NCI-H510A treated with DMSO at 0.1 percent for 48 hours (cell line): ENCODE measurements around the gene ZNF276.
A peak's percentile ranks its signal among the peaks of the same experiment; 100 is the strongest.
"Not testable (repeated sequence)": the region's sequence is repeated elsewhere in the genome, so short reads cannot be mapped to it uniquely, and the experiment has no call there.

Experiments
- DNase-seq: peaks from one replicate; lab custom pipeline; 2025; lab: John Stamatoyannopoulos, UW

Gene ZNF276, protein sequence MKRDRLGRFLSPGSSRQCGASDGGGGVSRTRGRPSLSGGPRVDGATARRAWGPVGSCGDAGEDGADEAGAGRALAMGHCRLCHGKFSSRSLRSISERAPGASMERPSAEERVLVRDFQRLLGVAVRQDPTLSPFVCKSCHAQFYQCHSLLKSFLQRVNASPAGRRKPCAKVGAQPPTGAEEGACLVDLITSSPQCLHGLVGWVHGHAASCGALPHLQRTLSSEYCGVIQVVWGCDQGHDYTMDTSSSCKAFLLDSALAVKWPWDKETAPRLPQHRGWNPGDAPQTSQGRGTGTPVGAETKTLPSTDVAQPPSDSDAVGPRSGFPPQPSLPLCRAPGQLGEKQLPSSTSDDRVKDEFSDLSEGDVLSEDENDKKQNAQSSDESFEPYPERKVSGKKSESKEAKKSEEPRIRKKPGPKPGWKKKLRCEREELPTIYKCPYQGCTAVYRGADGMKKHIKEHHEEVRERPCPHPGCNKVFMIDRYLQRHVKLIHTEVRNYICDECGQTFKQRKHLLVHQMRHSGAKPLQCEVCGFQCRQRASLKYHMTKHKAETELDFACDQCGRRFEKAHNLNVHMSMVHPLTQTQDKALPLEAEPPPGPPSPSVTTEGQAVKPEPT

DNA sequence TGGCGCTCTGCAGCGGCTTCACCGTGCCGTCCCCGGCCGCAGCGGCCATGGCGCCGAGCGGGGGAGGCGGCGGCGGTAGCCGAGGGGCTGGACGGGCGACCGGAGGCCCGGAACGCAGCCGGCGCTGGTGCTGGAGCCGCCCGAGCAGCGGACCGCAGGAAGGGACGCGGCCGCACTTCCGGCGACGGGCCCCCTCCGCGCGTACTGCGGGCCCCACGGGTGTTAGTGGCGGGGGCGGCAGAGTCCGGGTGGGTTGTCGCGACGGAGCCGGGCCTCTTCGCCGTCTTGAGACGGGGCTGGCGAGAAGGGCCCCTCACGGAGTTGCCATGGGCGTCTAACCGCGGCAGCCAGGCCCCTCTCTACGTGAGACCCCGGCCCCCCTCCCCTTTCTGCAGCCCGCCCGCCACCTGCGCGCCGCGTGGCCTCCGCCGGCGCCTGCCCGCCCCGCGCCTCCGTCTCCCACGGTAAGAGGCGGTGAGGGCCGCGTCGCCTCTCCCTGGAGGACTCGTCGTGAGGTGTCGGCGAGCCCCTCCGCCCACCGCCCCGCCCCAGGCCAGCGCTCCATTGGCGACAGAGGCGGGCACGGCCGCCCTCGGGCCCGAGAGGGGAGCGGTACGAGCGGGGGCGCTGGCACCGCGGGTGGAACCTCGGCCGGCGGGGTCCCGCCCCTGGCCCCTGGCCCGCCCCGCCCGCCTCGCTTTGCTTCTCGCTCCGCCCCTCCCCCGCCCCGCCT lies at the start of gene ZNF276, which contains the start of gene VPS9D1:
Gene ZNF276, plus strand, starts transcription at position 725 of the 733 bp plus-strand sequence. CDS start 104 bp downstream, outside the sequence.
Gene VPS9D1, minus strand, starts transcription at position 86 of the 733 bp plus-strand sequence. Its CDS starts 37 bp downstream, at position 49.
- peak; percentile 49 for DNase-seq

DNA sequence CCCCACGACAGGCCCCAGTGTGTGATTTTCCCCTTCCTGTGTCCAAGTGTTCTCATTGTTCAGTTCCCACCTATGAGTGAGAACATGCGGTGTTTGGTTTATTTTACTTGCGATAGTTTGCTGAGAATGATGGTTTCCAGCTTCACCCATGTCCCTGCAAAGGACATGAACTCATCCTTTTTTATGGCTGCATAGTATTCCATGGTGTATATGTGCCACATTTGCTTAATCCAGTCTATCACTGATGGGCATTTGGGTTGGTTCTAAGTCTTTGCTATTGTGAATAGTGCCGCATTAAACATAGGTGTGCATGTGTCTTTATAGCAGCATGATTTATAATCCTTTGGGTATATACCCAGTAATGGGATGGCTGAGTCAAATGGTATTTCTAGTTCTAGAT lies 49.8 kb upstream of the ZNF276 start:
- not testable (repeated sequence) for DNase-seq

DNA sequence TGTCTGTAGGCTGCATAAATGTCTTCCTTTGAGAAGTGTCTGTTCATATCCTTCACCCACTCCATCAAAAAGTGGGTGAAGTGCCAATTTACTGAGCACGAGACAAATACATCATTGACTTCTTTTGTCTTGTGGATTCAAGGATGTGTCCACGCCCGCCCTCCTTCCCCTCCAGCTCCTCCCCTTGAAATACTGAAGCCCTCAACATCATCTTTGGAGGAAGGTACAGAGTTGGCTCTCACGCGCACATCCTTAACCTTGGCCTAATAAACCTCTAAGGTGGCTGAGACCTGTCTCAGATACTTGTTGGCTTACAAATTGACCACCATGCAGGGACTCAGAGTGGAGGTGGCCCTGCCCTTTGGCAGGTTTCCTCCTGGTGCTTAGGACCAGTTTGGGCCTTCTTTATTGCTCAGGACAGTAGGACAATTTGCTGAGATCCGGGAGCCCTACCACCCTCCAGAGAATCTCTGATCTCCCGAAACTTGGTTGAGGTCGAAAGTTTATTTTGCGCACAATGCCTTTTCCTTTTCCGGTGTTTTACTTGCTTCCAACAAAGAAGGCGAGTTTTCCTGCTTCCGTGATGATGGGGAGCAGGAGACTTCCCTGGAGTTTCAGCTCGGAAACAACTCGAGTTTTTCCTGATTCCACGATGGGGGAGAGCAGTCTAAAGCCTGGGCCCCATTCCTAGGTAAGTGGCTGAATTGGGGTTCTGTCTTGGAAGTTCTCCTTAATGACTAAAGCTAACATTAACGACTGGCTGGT lies 49.0 kb upstream of the ZNF276 start:
- no peak for DNase-seq

DNA sequence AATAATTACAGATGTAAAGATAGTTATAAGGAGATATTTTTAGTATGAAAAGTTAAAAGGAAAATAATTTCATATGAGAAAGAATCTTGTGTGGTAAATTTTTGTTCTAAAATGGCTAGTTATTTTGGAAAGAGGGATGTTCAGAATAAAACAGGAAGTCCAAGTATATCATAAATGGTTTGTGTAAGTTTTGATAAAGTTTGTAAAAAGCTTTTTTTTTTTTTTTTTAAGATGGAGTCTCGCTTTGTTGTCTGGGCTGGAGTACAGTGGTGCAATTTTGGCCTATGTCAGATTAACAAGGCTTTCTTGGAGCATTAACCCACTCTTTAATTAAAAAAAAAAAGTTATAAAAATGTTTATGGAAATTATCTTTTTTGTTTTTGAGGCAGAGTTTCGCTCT lies 43.1 kb upstream of the ZNF276 start:
- DNase-seq = no peak

DNA sequence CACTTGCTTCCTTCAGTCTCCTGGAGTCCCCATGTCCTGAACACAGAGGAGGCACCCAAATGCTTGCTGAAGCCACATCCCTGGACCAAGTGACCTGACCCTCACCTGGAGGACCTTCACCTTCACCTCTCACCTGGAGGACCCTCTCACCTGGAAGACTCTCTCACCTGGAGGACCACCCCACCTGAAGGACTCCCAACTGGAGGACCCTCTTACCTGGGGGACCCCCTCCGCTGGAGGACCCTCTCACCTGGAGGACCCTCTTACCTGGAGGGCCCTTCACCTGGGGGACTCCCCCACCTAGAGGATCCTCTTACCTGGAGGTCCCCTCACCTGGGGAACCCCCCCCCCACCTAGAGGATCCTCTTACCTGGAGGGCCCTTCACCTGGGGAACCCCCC lies 35.4 kb upstream of the ZNF276 start:
- no peak for DNase-seq

DNA sequence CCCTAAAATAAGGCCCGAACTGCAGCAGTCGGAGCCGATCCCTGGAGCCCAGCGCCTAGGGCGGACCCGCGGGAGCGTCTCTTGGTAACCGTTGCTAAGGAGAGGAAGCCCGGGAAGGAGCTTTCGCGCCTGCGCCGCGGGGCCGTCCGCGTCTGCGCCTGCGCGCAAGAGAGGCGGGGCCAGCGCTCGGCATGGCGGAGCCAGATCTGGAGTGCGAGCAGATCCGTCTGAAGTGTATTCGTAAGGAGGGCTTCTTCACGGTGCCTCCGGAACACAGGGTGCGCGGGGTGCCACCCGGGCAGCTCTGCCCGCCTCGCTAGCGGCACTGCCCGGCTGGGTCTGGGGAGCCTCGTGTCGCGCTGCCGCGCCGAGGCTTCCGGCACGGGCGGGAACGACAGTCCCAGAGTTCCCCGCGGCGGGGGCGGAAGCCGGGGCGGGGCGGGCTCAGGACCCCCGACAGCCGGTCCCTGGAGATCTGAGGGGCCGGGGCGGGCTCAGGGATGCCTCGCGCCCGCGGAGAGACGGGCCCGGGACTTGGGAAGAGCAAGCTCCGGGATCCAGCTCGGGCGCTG lies 34.7 kb upstream of the ZNF276 start, which contains the start of gene CDK10:
Gene CDK10, plus strand, starts transcription at position 170 of the 572 bp plus-strand sequence. Its CDS starts 22 bp downstream, at position 192.
- DNase-seq = peak; percentile 57

DNA sequence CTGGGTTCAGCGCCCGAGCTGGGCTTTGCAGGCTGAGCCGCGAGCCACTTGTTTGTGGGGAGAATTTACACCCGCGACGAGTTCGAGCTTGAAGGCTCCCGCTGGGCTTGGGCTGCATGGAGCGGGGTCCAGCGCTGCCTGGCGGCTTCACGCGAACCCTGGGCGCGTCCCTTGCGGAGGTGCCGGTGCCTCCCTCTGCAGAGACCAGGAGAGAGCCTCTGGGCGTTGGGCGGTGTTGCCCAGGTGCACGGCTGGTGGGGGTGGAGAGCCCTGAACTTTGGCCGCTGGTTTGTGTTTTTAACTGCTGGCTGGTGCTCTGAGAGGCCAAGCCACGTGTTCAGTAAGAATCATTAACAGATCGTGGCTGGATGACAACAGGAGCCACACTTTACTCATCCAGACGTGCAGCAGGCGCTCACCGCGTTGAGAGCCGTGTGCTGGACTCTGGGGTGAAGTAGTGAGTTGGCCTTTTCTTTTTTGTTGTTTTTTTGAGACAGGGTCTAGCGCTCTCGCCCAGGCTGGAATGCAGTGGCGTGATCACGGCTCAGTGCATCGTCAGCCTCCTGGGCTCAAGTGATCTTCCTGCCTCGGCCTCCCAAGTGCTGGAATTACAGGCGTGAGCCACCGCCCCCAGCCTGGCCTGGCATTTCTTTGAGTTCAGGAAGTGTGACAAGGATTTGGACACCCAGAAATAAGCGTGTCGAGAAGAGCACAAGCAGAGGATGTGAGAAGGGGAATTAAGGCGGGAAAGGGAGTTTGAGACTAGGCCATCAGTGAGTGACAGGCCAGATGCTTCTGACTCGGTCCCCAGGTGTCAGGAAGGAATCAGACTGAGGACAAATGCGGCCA lies 34.0 kb upstream of the ZNF276 start:
- DNase-seq = no peak

DNA sequence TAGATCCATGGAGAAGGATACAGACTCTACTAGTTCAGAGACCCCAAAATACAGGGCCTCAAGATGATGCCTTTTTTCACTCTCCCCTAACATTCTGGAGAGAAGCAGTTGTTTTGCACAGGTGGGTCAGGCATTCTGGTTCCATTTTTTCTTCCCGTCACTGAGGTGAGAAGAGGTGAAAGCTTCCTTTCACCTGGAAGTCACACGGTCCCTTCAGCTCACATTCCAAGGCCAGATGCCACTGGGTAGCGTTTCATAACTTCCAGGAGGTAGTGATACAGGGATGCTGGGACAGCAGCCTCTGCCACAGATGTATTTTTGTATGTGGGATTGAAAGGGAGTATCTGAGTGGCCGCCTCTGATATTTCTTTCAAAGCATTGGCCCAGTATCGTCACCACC lies 32.9 kb upstream of the ZNF276 start:
- no peak for DNase-seq

DNA sequence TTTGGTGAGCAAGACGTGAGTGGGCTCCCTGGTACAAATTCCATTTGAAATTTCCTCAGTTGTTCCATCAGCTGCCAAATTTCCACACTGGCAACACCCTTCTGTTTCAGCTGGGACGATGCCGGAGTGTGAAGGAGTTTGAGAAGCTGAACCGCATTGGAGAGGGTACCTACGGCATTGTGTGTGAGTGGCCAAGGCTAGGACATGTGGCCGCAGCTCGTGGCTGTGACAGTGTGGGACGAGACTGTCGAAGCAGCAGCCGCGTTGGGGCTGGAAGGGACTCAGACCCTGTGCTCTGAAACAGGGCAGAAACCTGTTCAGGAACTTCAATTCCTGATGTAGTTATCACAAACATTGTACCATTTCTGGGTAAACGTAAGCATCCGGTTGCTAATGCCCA lies 32.2 kb upstream of the ZNF276 start:
- DNase-seq = no peak

DNA sequence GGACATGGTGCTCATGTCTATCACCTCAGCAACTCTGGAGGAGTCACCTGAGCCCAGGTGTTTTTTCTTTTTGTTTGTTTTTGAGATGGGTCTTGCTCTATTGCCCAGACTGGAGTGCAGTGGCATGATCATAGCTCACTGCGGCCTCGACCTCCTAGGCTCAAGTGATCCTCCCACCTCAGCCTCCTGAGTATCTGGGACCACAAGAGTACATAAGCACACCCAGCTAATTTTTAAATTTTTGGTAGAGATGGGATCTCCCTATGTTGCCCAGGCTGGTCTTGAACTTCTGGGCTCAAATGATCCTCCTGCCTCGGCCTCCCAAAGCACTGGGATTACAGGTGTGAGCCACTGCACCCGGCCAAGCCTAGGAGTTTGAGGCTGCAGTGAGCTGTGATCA lies 31.7 kb upstream of the ZNF276 start:
- not testable (repeated sequence) for DNase-seq

DNA sequence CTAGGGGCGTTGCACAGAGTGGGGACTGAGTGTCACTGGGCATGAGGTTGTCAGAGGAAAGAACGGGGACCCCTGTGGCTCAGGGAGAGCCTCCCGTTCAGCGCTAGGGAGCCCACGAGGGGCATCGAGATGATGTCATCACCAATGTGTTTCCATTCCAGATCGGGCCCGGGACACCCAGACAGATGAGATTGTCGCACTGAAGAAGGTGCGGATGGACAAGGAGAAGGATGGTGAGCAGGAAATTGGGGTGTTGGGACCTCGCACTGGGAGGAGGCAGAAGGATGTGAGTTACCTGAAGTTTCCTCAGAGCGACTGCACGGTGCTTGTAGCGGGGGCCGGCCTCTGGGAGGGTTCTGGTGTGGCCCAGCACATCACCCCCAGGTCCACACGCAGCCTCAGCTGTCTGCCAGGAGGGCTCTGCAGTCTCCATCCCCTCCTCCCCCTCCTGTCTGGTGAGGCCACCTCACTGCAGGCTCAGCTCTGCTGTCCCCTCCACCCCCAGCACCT lies 30.9 kb upstream of the ZNF276 start:
- DNase-seq = no peak

DNA sequence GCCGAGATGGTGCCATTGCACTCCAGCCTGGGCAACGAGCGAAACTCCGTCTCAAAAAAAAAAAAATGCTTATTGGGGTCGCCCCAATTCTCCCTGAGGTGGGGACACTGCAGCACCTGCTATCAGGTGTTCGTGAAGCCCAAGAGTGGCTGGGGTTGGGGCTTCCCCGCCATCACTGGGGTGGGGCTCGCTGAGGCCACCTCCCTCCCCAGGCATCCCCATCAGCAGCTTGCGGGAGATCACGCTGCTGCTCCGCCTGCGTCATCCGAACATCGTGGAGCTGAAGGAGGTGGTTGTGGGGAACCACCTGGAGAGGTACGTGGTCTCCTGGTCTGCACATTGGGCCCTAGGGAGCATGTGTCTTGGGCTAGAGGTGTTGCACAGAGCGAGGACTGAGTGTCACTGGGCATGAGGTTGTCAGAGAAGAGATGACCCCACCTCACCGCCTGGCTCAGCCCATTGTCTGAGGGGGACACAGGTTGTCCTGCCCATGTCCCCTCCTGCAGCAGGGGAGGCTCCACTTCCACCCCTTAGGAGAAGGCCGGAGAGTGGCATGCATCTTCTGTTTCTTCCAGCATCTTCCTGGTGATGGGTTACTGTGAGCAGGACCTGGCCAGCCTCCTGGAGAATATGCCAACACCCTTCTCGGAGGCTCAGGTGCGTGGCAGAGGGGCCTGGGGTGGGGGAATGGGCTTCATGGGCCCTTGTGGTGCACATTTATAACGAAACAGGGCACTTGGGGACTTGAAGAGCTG lies 29.9 kb upstream of the ZNF276 start:
- DNase-seq = no peak

DNA sequence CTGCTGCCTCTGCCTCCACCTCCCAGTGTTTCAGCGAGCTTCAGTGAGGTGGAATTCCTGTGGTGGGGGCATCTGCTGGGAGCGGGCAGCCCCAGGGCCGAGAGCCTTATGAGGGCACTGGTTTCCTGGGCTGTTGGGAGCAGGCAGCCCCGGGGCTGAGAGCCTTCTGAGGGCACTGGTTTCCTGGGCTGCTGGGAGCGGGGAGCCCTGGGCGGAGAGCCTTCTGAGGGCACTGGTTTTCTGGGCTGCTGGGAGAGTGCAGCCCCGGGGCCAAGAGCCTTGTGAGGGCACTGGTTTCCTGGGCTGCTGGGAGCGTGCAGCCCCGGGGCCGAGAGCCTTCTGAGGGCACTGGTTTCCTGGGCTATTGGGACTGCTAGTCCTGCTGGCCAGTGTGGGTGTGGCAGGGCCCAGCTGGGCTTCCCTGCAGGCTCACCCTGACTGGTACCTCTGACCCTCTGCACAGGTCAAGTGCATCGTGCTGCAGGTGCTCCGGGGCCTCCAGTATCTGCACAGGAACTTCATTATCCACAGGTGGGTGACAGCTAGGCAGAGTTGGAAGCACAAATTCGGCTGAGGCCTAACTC lies 29.3 kb upstream of the ZNF276 start:
- DNase-seq = no peak

DNA sequence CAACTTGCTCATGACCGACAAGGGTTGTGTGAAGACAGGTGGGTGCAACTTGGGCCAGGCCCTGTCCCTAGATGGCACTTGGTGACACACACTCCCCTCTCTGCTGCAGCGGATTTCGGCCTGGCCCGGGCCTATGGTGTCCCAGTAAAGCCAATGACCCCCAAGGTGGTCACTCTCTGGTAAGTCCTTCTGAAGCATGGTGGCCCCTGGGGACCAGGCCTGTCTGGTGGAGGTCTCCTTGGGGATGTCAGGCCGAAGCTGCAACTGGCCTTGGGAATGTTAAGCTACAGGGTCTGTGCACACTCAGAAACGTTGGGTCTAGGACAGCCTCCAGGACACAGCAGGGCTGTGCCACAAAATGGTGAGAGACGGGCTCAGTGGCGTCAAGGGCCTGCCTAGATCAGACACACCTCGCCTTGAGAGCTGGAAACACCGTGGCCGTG lies 28.0 kb upstream of the ZNF276 start:
- no peak for DNase-seq

DNA sequence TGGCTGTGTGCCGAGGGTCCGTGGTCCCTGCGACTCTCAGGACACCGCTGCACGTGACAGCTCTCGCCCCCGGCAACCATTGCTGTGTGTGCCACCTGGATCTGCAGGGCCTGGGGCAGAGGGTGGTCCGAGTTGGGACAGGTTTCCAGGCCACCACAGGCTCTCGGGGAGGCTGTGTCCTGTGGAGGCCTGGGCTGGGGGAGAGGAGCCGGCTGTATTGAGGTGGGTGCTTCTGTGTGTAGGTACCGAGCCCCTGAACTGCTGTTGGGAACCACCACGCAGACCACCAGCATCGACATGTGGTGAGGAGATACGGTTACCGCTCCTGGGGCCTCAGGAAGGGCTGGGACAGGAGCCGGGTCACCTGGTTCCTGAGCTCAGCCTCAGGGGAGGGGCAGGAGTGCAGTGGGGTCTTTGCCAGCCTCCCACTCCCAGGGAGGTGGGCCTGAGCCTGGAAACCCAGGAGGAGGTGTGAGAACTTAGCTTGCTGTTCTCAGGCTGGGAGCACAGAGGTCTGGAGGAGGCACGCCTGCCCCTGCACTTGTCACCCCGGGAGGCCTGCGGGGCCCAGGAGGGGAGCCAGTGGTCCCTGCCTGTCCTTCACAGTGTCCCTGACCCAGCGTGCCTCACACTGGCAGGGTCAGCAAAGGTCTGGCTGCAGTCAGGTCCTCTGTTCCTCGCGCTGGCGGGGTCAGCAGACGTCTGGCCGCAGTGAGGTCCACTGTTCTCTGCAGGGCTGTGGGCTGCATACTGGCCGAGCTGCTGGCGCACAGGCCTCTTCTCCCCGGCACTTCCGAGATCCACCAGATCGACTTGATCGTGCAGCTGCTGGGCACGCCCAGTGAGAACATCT lies 27.2 kb upstream of the ZNF276 start:
- no peak for DNase-seq

DNA sequence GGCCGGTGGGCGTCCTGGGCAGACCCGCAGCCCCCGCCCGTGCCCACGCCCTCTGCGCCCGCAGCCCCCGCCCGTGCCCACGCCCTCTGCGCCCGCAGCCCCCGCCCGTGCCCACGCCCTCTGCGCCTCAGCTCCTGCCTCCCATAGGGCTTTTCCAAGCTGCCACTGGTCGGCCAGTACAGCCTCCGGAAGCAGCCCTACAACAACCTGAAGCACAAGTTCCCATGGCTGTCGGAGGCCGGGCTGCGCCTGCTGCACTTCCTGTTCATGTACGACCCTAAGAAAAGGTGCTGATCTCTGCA lies 26.6 kb upstream of the ZNF276 start:
- DNase-seq = not testable (repeated sequence)

DNA sequence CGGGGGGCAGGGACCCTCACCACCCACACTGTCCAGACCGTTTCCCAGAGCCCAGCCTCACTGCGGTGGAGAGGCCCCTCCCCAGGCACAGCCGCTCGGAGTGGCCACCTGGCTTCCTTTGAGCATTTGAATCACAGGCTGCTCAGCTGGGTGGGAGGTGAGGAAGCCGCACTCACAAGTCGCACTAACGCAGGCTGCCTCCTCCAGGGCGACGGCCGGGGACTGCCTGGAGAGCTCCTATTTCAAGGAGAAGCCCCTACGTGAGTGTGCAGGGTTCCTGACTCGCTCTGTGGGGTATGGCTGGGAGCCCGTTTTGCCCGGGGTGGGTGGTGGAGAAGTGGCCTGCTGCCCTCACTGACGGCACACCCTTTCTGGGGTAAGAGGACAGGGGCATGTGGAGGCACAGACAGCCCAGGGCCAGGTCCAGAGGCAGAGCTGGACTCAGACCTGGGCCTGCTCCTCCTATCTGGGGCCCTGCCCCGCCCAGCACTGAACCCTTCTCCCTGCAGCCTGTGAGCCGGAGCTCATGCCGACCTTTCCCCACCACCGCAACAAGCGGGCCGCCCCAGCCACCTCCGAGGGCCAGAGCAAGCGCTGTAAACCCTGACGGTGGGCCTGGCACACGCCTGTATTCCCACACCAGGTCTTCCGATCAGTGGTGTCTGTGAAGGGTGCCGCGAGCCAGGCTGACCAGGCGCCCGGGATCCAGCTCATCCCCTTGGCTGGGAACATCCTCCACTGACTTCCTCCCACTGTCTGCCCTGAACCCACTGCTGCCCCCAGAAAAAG lies 26.1 kb upstream of the ZNF276 start:
- no peak for DNase-seq
